Measurements from ENCODE around the gene OTOF. TPM values are rescaled to one million over a fixed set of nuclear protein-coding genes. Genes with fewer than 3 reads are reported as not detected.

Gene OTOF
- total and polyA plus RNA-seq, 2 experiments from 2014 or later: 0.21 to 0.23 TPM

GRCh38 chr2:26463244-26464192, 14.4 kb downstream of the OTOF start (continued):
- TF ChIP-seq, protein P1, sequence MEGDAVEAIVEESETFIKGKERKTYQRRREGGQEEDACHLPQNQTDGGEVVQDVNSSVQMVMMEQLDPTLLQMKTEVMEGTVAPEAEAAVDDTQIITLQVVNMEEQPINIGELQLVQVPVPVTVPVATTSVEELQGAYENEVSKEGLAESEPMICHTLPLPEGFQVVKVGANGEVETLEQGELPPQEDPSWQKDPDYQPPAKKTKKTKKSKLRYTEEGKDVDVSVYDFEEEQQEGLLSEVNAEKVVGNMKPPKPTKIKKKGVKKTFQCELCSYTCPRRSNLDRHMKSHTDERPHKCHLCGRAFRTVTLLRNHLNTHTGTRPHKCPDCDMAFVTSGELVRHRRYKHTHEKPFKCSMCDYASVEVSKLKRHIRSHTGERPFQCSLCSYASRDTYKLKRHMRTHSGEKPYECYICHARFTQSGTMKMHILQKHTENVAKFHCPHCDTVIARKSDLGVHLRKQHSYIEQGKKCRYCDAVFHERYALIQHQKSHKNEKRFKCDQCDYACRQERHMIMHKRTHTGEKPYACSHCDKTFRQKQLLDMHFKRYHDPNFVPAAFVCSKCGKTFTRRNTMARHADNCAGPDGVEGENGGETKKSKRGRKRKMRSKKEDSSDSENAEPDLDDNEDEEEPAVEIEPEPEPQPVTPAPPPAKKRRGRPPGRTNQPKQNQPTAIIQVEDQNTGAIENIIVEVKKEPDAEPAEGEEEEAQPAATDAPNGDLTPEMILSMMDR (conservative IDR thresholded peaks at IDR 0.05; ENCODE audit: low read depth in 2 of 2): no peak
- TF ChIP-seq, protein P2, sequence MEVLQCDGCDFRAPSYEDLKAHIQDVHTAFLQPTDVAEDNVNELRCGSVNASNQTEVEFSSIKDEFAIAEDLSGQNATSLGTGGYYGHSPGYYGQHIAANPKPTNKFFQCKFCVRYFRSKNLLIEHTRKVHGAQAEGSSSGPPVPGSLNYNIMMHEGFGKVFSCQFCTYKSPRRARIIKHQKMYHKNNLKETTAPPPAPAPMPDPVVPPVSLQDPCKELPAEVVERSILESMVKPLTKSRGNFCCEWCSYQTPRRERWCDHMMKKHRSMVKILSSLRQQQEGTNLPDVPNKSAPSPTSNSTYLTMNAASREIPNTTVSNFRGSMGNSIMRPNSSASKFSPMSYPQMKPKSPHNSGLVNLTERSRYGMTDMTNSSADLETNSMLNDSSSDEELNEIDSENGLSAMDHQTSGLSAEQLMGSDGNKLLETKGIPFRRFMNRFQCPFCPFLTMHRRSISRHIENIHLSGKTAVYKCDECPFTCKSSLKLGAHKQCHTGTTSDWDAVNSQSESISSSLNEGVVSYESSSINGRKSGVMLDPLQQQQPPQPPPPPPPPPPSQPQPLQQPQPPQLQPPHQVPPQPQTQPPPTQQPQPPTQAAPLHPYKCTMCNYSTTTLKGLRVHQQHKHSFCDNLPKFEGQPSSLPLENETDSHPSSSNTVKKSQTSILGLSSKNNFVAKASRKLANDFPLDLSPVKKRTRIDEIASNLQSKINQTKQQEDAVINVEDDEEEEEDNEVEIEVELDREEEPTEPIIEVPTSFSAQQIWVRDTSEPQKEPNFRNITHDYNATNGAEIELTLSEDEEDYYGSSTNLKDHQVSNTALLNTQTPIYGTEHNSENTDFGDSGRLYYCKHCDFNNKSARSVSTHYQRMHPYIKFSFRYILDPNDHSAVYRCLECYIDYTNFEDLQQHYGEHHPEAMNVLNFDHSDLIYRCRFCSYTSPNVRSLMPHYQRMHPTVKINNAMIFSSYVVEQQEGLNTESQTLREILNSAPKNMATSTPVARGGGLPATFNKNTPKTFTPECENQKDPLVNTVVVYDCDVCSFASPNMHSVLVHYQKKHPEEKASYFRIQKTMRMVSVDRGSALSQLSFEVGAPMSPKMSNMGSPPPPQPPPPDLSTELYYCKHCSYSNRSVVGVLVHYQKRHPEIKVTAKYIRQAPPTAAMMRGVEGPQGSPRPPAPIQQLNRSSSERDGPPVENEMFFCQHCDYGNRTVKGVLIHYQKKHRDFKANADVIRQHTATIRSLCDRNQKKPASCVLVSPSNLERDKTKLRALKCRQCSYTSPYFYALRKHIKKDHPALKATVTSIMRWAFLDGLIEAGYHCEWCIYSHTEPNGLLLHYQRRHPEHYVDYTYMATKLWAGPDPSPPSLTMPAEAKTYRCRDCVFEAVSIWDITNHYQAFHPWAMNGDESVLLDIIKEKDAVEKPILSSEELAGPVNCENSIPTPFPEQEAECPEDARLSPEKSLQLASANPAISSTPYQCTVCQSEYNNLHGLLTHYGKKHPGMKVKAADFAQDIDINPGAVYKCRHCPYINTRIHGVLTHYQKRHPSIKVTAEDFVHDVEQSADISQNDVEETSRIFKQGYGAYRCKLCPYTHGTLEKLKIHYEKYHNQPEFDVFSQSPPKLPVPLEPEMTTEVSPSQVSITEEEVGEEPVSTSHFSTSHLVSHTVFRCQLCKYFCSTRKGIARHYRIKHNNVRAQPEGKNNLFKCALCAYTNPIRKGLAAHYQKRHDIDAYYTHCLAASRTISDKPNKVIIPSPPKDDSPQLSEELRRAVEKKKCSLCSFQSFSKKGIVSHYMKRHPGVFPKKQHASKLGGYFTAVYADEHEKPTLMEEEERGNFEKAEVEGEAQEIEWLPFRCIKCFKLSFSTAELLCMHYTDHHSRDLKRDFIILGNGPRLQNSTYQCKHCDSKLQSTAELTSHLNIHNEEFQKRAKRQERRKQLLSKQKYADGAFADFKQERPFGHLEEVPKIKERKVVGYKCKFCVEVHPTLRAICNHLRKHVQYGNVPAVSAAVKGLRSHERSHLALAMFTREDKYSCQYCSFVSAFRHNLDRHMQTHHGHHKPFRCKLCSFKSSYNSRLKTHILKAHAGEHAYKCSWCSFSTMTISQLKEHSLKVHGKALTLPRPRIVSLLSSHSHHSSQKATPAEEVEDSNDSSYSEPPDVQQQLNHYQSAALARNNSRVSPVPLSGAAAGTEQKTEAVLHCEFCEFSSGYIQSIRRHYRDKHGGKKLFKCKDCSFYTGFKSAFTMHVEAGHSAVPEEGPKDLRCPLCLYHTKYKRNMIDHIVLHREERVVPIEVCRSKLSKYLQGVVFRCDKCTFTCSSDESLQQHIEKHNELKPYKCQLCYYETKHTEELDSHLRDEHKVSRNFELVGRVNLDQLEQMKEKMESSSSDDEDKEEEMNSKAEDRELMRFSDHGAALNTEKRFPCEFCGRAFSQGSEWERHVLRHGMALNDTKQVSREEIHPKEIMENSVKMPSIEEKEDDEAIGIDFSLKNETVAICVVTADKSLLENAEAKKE (CRISPR knock-in tag; IDR thresholded peaks at IDR 0.05): no peak

DNA sequence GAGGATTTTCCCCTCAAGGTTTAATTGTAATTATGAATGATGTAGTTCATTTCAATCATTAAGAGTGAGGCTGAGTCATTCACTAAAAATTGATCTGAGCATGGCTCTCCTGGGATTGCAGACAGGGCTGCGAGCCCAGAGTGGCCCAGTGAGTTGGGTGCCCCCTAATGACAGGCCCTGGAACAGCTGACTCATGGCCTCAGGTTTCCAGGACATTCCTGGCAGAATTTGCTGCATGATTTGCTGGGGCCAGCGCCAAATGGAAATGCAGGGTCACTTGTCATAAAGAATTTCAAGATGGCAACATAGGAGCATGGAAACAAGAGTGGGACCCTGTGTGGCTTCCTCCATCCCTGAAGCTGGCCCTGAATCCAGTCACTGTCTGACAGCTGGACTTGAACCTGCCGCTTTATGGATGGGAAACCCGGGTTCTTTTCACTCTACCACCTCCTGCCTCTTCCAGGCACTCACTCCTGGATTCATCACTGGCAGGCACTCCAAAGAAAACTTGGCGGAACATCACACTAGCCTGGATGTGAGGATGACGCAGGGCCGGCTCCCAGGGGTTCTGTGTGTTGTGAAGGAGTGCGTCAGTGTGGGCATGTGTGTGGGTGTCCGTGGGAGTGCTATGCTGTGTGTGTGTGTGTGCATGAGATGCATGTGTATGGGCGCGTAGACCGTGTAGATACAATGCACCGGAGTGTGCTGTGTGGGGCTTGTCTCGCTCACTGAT, 15.2 kb downstream of the OTOF start:
- no peaks in the 10 kb centered on the region for H3K27me3 ChIP-seq (ENCODE audit: insufficient read depth)
- H3K4me2 ChIP-seq: no peak overlapping the region
- no peak overlapping the region; the same call in 2 of the 3 replicates for H3K4me3 Mint-ChIP-seq
- peak; percentile 77 for DNase-seq (ENCODE audit: low spot score)
- H3K79me2 ChIP-seq (replicated peaks; ENCODE audit: insufficient read depth): no peaks in the 10 kb centered on the region
- H3K27me3 Mint-ChIP-seq (ENCODE audit: insufficient read depth, low read depth, poor library complexity): peaks cover 14% of the 10 kb centered on the region
- peak; percentile 70 for ATAC-seq
- no peak overlapping the region for H3K27ac ChIP-seq (ENCODE audit: low read depth)
- no peak overlapping the region for H3K4me3 ChIP-seq
- no peaks in the 10 kb centered on the region for H3K9me2 ChIP-seq (ENCODE audit: insufficient read depth)
- no peak overlapping the region for H2AFZ ChIP-seq
- no peak for TF ChIP-seq POLR2AphosphoS5 (IDR thresholded peaks at IDR 0.05; ENCODE audit: low read depth)
- TF ChIP-seq, protein P1 (conservative IDR thresholded peaks at IDR 0.05; ENCODE audit: low read depth in 2 of 2): peak; percentile 74 to 80
- H4K20me1 ChIP-seq (replicated peaks; ENCODE audit: insufficient read depth): no peaks in the 10 kb centered on the region
- peaks cover 19% of the 10 kb centered on the region for H3K4me1 Mint-ChIP-seq
- no peaks in the 10 kb centered on the region; the same call in 2 of the 3 replicates for H3K9me3 Mint-ChIP-seq
- peak overlapping the region; percentile 90 for H3K27ac Mint-ChIP-seq
- H3K36me3 ChIP-seq (ENCODE audit: insufficient read depth): no peaks in the 10 kb centered on the region
- no peaks in the 10 kb centered on the region for H3F3A ChIP-seq (replicated peaks; ENCODE audit: low read depth)
- H3K36me3 Mint-ChIP-seq (ENCODE audit: low read depth): no peaks in the 10 kb centered on the region
- no peaks in the 10 kb centered on the region for H3K4me1 ChIP-seq (ENCODE audit: insufficient read depth)

Data from GM23338 (cell line).